ENCODE data around the gene MGAT3. TPM values are rescaled to one million over a fixed set of nuclear protein-coding genes. Genes with fewer than 3 reads are reported as not detected.
A peak's percentile ranks its signal among the peaks of the same experiment; 100 is the strongest.
"Not testable (repeated sequence)": the region's sequence is repeated elsewhere in the genome, so short reads cannot be mapped to it uniquely, and the experiment has no call there.

Gene MGAT3
- total RNA-seq: 1 to 10 TPM in 1 of 2 donors, under 1 TPM in 1; 0.38 to 2.6 TPM

- H3K27ac Mint-ChIP-seq: peak within 1 kb of the TSS in 1 of 2 donors; percentile 71
- no peaks in the 10 kb centered on the region for H3K9me3 Mint-ChIP-seq
- peaks cover 34 to 49% of the 10 kb centered on the region in 2 donors for H3K27me3 Mint-ChIP-seq
- ATAC-seq (no peak), DNase-seq (ENCODE audit: low spot score) (no peak)
- H3K36me3 Mint-ChIP-seq: peaks cover 6% of the 10 kb centered on the region
- peak within 1 kb of the TSS; percentile 56 for H3K4me3 Mint-ChIP-seq
- peaks cover 16 to 21% of the 10 kb centered on the region in 2 donors for H3K4me1 Mint-ChIP-seq (ENCODE audit: low read depth in 2 of 2)
Measured at GRCh38 chr22:39456522-39457197, at the start of gene MGAT3. Gene MGAT3 (plus strand): TSS chr22:39457012. CDS start chr22:39487348, 30,336 bp downstream.

- H3K4me1 Mint-ChIP-seq (ENCODE audit: low read depth in 2 of 2): peaks cover 18 to 22% of the 10 kb centered on the region in 2 donors
- H3K4me3 Mint-ChIP-seq: no peak overlapping the region
- H3K9me3 Mint-ChIP-seq: no peaks in the 10 kb centered on the region
- no peaks in the 10 kb centered on the region for H3K36me3 Mint-ChIP-seq
- no peaks in the 10 kb centered on the region for H3K27me3 Mint-ChIP-seq
- no peak for DNase-seq (ENCODE audit: low spot score)
- ATAC-seq: no peak
- H3K27ac Mint-ChIP-seq: no peak overlapping the region
Measured at GRCh38 chr22:39408173-39408572, 48.6 kb upstream of the MGAT3 start.

DNA sequence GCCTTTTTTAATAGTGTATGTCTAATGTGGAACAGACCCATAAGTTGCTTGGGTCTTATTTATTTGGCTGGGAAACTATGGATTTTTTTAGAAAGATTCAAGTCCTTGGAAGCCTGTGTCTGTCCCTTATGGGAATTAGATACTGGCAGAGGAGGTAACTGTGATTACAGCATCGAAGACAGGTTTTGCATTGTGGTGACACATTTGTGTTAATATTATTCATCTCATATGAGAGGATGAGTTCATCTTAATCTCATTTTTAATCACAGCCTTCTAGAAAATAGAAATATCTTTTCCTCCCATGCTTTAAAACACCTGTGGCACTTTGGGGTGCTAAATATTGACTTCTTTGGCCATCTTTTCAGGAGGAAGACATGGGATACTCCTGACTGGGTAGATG is 48.0 kb upstream of the MGAT3 start:
- Mint-ChIP-seq H3K27ac (no peak overlapping the region), H3K36me3 (no peaks in the 10 kb centered on the region), H3K4me1 (ENCODE audit: low read depth in 2 of 2) (peaks cover 20 to 21% of the 10 kb centered on the region in 2 donors)

DNA sequence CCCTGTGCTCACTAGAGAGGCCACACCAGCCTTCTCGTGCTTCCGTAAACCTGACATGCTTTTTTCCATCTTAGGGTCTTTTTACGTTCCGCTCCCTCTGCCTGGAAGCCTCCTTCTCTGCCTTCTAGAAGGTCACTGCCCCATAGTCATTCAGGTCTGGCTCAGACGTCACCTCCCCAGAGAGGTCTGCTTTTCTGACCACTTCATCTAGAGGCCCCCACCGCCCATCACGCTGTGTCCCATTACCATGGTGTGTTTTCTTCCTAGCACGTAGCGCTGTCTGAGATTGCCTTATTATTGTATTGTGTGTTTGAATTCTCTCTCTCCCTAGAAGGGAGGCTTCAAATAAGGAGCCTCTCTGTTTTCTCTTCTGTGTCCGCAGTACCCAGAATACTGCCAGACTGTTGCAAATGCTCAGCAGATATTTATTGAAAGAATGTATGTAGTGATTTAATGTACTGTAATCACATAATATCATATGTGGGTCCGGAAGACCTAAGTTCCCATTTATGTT is 47.2 kb upstream of the MGAT3 start:
- DNase-seq (ENCODE audit: low spot score) (no peak), ATAC-seq (no peak)
- Mint-ChIP-seq H3K4me1 (ENCODE audit: low read depth in 2 of 2) (peaks cover 21 to 23% of the 10 kb centered on the region in 2 donors), H3K27me3 (no peaks in the 10 kb centered on the region), H3K9me3 (no peaks in the 10 kb centered on the region), H3K36me3 (no peaks in the 10 kb centered on the region), H3K4me3 (no peak overlapping the region), H3K27ac (no peak overlapping the region)

More for the DNA sequence above, 48.0 kb upstream of the MGAT3 start:
- H3K27me3 Mint-ChIP-seq: no peaks in the 10 kb centered on the region
- no peaks in the 10 kb centered on the region for H3K9me3 Mint-ChIP-seq
- H3K4me3 Mint-ChIP-seq: no peak overlapping the region
- DNase-seq (ENCODE audit: low spot score): no peak
- no peak for ATAC-seq

DNA sequence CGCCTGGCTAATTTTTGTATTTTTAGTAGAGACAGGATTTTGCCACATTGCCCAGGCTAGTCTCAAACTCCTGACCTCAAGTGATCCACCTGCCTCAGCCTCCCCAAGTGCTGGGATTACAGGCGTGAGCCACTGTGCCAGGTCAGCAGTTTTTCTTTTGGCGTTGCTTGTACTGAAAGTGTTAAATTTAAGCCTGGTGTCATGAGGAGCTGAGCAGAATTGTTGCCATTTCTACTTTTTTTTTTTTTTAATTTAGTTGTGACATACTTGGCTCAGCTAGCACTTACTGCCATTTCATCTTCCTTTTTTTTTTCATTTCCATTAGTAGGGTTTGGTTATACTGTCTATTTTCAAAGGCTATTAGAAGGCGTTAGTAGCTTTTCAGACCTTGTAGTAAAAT is 46.5 kb upstream of the MGAT3 start:
- H3K4me3 Mint-ChIP-seq: no peak overlapping the region
- no peak for ATAC-seq
- peak overlapping the region in 1 of 2 donors; percentile 57 for H3K27ac Mint-ChIP-seq
- no peaks in the 10 kb centered on the region for H3K9me3 Mint-ChIP-seq
- H3K27me3 Mint-ChIP-seq: no peaks in the 10 kb centered on the region
- peaks cover 21 to 23% of the 10 kb centered on the region in 2 donors for H3K4me1 Mint-ChIP-seq (ENCODE audit: low read depth in 2 of 2)
- H3K36me3 Mint-ChIP-seq: no peaks in the 10 kb centered on the region
- no peak for DNase-seq (ENCODE audit: low spot score)

GRCh38 chr22:39411828-39412365 is 44.9 kb upstream of the MGAT3 start:
- not testable (repeated sequence) for H3K36me3 Mint-ChIP-seq; H3K27me3 Mint-ChIP-seq; DNase-seq (ENCODE audit: low spot score); H3K9me3 Mint-ChIP-seq; ATAC-seq
- peak overlapping the region; percentile 75 to 88 for H3K27ac Mint-ChIP-seq
- peak overlapping the region; percentile 80 for H3K4me3 Mint-ChIP-seq
- H3K4me1 Mint-ChIP-seq (ENCODE audit: low read depth in 2 of 2): peaks cover 21 to 23% of the 10 kb centered on the region in 2 donors

- peaks cover 21 to 23% of the 10 kb centered on the region in 2 donors for H3K4me1 Mint-ChIP-seq (ENCODE audit: low read depth in 2 of 2)
Measured at GRCh38 chr22:39413204-39413603, 43.6 kb upstream of the MGAT3 start.

GRCh38 chr22:39414377-39414776 is 42.4 kb upstream of the MGAT3 start:
- Mint-ChIP-seq H3K4me1 (ENCODE audit: low read depth in 2 of 2) (peaks cover 21 to 22% of the 10 kb centered on the region in 2 donors), H3K9me3 (no peaks in the 10 kb centered on the region), H3K27me3 (no peaks in the 10 kb centered on the region), H3K36me3 (no peaks in the 10 kb centered on the region), H3K4me3 (no peak overlapping the region), H3K27ac (peak overlapping the region in 1 of 2 donors; percentile 9)
- DNase-seq (ENCODE audit: low spot score): no peak
- no peak for ATAC-seq

More at GRCh38 chr22:39413204-39413603, 43.6 kb upstream of the MGAT3 start:
- peak overlapping the region; percentile 36 for H3K4me3 Mint-ChIP-seq
- DNase-seq (ENCODE audit: low spot score); H3K9me3 Mint-ChIP-seq; ATAC-seq; H3K27me3 Mint-ChIP-seq; H3K36me3 Mint-ChIP-seq: not testable (repeated sequence)
- H3K27ac Mint-ChIP-seq: peak overlapping the region in 1 of 2 donors; percentile 88

DNA sequence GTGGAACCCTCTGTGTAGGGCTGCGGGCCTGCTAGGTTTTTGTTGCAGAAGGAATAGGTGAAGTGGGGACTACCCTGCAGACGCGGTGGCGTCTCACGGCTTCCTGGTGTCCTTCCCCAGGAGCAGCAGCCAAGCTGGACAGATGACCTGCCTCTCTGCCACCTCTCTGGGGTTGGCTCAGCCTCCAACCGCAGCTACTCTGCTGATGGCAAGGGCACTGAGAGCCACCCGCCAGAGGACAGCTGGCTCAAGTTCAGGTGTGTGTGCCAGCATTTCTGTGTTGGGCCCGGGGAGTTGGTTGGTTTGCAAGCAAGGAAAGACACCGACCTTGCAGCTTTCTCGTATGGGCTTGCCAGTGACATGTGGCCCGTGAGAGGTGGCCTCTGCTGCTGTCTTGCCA is 41.9 kb upstream of the MGAT3 start:
- Mint-ChIP-seq H3K27me3 (no peaks in the 10 kb centered on the region), H3K27ac (no peak overlapping the region), H3K4me1 (ENCODE audit: low read depth in 2 of 2) (peaks cover 16 to 18% of the 10 kb centered on the region in 2 donors), H3K4me3 (no peak overlapping the region), H3K9me3 (no peaks in the 10 kb centered on the region), H3K36me3 (no peaks in the 10 kb centered on the region)
- no peak for ATAC-seq
- no peak for DNase-seq (ENCODE audit: low spot score)

- peaks cover 16 to 18% of the 10 kb centered on the region in 2 donors for H3K4me1 Mint-ChIP-seq (ENCODE audit: low read depth in 2 of 2)
- no peaks in the 10 kb centered on the region for H3K27me3 Mint-ChIP-seq
- H3K27ac Mint-ChIP-seq: no peak overlapping the region
- H3K4me3 Mint-ChIP-seq: no peak overlapping the region
- DNase-seq (ENCODE audit: low spot score) (peak; percentile 28), ATAC-seq (no peak)
- no peaks in the 10 kb centered on the region for H3K9me3 Mint-ChIP-seq
- no peaks in the 10 kb centered on the region for H3K36me3 Mint-ChIP-seq
Measured at GRCh38 chr22:39415506-39415905, 41.3 kb upstream of the MGAT3 start.

DNA sequence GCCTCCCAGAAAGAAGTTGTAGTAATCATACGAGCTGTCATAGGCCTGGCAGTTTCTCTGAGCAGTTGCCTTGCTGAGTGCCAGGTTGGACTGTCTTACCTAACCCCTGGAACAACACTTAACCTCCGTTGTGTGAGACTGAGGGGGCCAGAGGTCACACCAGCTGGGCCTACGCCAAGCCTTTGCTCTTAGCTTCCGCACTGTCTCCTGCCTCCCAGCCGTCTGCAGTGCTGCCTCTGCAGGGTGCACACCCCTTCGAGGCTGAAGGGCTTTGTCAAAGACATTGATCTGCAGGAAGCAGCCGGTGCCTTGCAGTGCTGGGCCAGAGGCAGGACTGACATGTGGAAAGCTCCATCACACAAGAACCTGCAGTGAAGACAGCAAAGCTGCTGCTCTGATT is 40.5 kb upstream of the MGAT3 start:
- Mint-ChIP-seq H3K27ac (no peak overlapping the region), H3K4me3 (no peak overlapping the region), H3K9me3 (no peaks in the 10 kb centered on the region), H3K27me3 (no peaks in the 10 kb centered on the region), H3K4me1 (ENCODE audit: low read depth in 2 of 2) (peaks cover 13 to 18% of the 10 kb centered on the region in 2 donors), H3K36me3 (no peaks in the 10 kb centered on the region)
- DNase-seq (ENCODE audit: low spot score): peak; percentile 48
- ATAC-seq: no peak

DNA sequence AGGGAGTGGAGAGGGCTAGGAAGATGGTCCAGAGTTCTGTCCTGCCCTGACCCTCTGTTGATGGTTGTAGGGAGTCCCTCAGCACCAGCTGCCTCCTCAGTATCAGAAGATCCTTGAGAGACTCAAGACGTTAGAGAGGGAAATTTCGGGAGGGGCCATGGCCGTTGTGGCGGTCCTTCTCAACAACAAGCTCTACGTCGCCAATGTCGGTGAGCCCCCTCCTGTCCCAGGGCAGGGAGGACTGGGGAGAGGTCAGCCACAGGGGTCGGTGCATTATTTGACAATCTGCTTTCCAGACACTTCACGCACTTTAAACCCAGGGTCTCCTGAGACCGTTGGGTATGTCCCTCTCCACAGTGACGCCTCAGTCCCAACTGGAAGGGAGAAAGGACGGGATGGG is 39.2 kb upstream of the MGAT3 start:
- Mint-ChIP-seq H3K27me3 (no peaks in the 10 kb centered on the region), H3K9me3 (no peaks in the 10 kb centered on the region), H3K4me1 (ENCODE audit: low read depth in 2 of 2) (peaks cover 0 to 6% of the 10 kb centered on the region in 2 donors), H3K27ac (no peak overlapping the region), H3K36me3 (no peaks in the 10 kb centered on the region), H3K4me3 (no peak overlapping the region)
- ATAC-seq: no peak
- DNase-seq (ENCODE audit: low spot score): no peak

DNA sequence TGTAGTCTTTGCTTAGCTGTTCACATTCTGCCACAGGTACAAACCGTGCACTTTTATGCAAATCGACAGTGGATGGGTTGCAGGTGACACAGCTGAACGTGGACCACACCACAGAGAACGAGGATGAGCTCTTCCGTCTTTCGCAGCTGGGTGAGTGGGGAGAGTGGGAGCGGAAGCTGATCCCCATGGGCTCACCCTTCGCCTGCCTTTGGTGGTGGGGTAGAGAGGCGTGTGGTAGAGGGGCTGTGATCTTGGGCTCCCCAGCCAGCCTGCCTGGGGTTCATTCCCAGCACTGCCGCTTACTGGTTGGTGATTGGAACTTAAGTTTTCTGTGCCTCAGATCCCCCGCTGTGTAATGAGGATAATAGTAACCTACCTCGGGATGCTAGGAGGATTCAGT is 38.1 kb upstream of the MGAT3 start:
- DNase-seq (ENCODE audit: low spot score): peak; percentile 6
- Mint-ChIP-seq H3K27me3 (no peaks in the 10 kb centered on the region), H3K9me3 (no peaks in the 10 kb centered on the region), H3K4me1 (ENCODE audit: low read depth in 2 of 2) (peaks cover 0 to 5% of the 10 kb centered on the region in 2 donors), H3K36me3 (no peaks in the 10 kb centered on the region), H3K27ac (no peak overlapping the region), H3K4me3 (no peak overlapping the region)
- no peak for ATAC-seq

DNA sequence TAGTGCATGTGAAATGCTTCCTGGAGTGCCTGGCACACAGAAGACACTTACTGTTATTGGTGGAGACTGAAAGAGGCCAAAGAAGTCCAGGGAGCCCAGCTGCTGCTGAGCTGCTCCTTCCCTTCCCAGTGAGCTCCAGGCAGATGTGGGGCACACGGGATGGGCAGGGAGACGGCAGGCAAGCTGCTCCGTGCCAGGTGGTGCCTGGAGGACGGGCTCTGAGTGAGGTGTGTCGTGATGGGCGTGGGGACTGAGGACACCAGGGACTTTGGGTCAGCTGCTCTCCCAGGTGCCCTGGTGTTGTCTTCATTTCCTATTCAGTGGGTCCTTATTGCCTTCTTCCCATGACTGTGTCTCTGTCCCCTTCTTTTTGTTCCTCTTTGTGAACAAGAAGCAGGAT is 37.7 kb upstream of the MGAT3 start:
- ATAC-seq: no peak
- DNase-seq (ENCODE audit: low spot score): peak; percentile 42
- peaks cover 4% of the 10 kb centered on the region for H3K36me3 Mint-ChIP-seq
- no peaks in the 10 kb centered on the region for H3K27me3 Mint-ChIP-seq
- H3K27ac Mint-ChIP-seq: peak overlapping the region in 1 of 2 donors; percentile 62
- no peak overlapping the region for H3K4me3 Mint-ChIP-seq
- peaks cover 0 to under 1% of the 10 kb centered on the region in 2 donors for H3K4me1 Mint-ChIP-seq (ENCODE audit: low read depth in 2 of 2)
- no peaks in the 10 kb centered on the region for H3K9me3 Mint-ChIP-seq
